Measurements from ENCODE around the gene PATZ1. TPM values are rescaled to one million over a fixed set of nuclear protein-coding genes. Genes with fewer than 3 reads are reported as not detected.

PATZ1 gene
- total and polyA plus RNA-seq, 2 of the 8 experiments (the other 6 are each of a cell fraction or from before 2014, with no cell fraction given), result 62.1 to 70.9 TPM

DNA sequence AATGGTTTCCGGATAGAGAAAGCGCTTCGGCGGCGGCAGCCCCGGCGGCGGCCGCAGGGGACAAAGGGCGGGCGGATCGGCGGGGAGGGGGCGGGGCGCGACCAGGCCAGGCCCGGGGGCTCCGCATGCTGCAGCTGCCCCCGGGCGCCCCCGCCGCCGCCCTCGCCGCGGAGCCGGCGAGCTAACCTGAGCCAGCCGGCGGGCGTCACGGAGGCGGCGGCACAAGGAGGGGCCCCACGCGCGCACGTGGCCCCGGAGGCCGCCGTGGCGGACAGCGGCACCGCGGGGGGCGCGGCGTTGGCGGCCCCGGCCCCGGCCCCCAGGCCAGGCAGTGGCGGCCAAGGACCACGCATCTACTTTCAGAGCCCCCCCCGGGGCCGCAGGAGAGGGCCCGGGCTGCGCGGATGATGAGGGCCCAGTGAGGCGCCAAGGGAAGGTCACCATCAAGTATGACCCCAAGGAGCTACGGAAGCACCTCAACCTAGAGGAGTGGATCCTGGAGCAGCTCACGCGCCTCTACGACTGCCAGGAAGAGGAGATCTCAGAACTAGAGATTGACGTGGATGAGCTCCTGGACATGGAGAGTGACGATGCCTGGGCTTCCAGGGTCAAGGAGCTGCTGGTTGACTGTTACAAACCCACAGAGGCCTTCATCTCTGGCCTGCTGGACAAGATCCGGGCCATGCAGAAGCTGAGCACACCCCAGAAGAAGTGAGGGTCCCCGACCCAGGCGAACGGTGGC is 69.5 kb downstream of the PATZ1 start:
- H3K4me2 ChIP-seq (ENCODE audit: insufficient read depth in 1 of 2, low read depth in 2 of 2, low read length in 2 of 2), result no peak overlapping the region
- no peak overlapping the region for H2BK12ac ChIP-seq (ENCODE audit: low read depth, low read length)
- H3K23ac ChIP-seq (ENCODE audit: insufficient read length), result no peak overlapping the region
- H3K79me1 ChIP-seq (ENCODE audit: low read depth, low read length), result no peaks in the 10 kb centered on the region
- H3K4me3 ChIP-seq (ENCODE audit: extremely low read depth in 1 of 4, insufficient read depth in 2 of 4, low read depth in 3 of 4, low read length in 4 of 4), result no peak overlapping the region
- no peak overlapping the region for H3K9ac ChIP-seq (replicated peaks in 1 of 4; ENCODE audit: extremely low read depth in 1 of 4, low read depth in 3 of 4, low read length in 3 of 4)
- H3K79me2 ChIP-seq (ENCODE audit: control insufficient read depth in 1 of 2, insufficient read depth in 2 of 2, low read length in 2 of 2), result no peaks in the 10 kb centered on the region
- DNase-seq (ENCODE audit: low read depth in 1 of 2, low spot score in 2 of 2) (no peak), FAIRE-seq (no peak)
- no peak overlapping the region for H2BK20ac ChIP-seq (ENCODE audit: low read length)
- H2BK120ac ChIP-seq (replicated peaks; ENCODE audit: low read depth, low read length), result no peak overlapping the region
- no peak overlapping the region for H2AFZ ChIP-seq (ENCODE audit: low read length)
- WGBS, 2 experiments (ENCODE audit: extremely low coverage in 1 of 2, insufficient coverage in 1 of 2, insufficient read length in 1 of 2, insufficient replicate concordance in 2 of 2, low coverage in 1 of 2, low lambda C conversion rate in 2 of 2, missing lambda C conversion rate in 1 of 2), result 93% methylated on average over 19 of the region's 69 CpGs; no CpG with 5 or more reads in 1 of the 2 experiments
- H3K27me3 ChIP-seq (replicated peaks in 1 of 4; ENCODE audit: control insufficient read depth in 3 of 4, extremely low read depth in 1 of 4, insufficient read depth in 3 of 4, low read length in 3 of 4), result no peaks in the 10 kb centered on the region
- no peak overlapping the region for H3K56ac ChIP-seq (replicated peaks; ENCODE audit: insufficient read length, low read depth, low read length)
- H2AK5ac ChIP-seq (ENCODE audit: low read depth, low read length), result no peak overlapping the region
- no peak overlapping the region for H4K8ac ChIP-seq (ENCODE audit: extremely low read depth, insufficient read depth, low read length)
- H4K5ac ChIP-seq (ENCODE audit: insufficient read length, low read depth, low read length), result no peak overlapping the region
- H4K20me1 ChIP-seq (replicated peaks in 1 of 2; ENCODE audit: control insufficient read depth in 1 of 2, insufficient read depth in 2 of 2, low read length in 2 of 2), result peaks cover 3 to 5% of the 10 kb centered on the region in 2 experiments
- no peak overlapping the region for H4K91ac ChIP-seq (replicated peaks; ENCODE audit: insufficient read length, low read length)
- no peak overlapping the region for H3K4ac ChIP-seq (replicated peaks; ENCODE audit: insufficient read length, low read depth, low read length)
- H3K27ac ChIP-seq (ENCODE audit: low read depth, low read length), result no peak overlapping the region
- CTCF ChIA-PET (ENCODE audit: partially characterized antibody), result interaction anchor here (0.6 to 4.8 kb wide), 3 partner anchors 8 to 908 kb away, joined by 4 to 50 read pairs (median 5); no protein-coding TSS in a partner anchor
- POLR2A ChIA-PET (ENCODE audit: partially characterized antibody), result interaction anchor here (0.6 to 1.2 kb wide), 2 partner anchors 63 to 191 kb away, joined by 5 to 6 read pairs; no protein-coding TSS in a partner anchor
- H3K9me3 ChIP-seq (ENCODE audit: insufficient read depth in 2 of 2, low read depth in 1 of 2, low read length in 1 of 2), result no peaks in the 10 kb centered on the region
- peaks cover 15 to 53% (median 25%) of the 10 kb centered on the region in 4 experiments for H3K36me3 ChIP-seq (ENCODE audit: control insufficient read depth in 2 of 4, insufficient read depth in 4 of 4, low read length in 3 of 4)
- no peak overlapping the region for H2BK15ac ChIP-seq (ENCODE audit: low read length)
- H2BK5ac ChIP-seq (ENCODE audit: low read depth, low read length), result no peak overlapping the region
- peaks cover 0 to 2% (median 0%) of the 10 kb centered on the region in 4 experiments; a peak in 2 of 7 replicates for H3K4me1 ChIP-seq (replicated peaks in 1 of 4; ENCODE audit: control insufficient read depth in 3 of 4, insufficient read depth in 4 of 4, low read length in 3 of 4)
- no peak overlapping the region for H3K18ac ChIP-seq (ENCODE audit: extremely low read depth, low read length)
- no peaks in the 10 kb centered on the region for H3K23me2 ChIP-seq (ENCODE audit: low read depth, low read length)
- H3K14ac ChIP-seq (ENCODE audit: insufficient read length), result no peak overlapping the region
- no peak for TF ChIP-seq YY1 (IDR thresholded peaks at IDR 0.05; ENCODE audit: low read depth, low read length)
- TF ChIP-seq TAF1 (IDR thresholded peaks at IDR 0.05; ENCODE audit: low read depth, low read length), result no peak
- TF ChIP-seq RXRA (IDR thresholded peaks at IDR 0.05; ENCODE audit: insufficient read depth, low read depth, low read length), result no peak
- TF ChIP-seq CEBPB (IDR thresholded peaks at IDR 0.05; ENCODE audit: low read depth, low read length), result no peak
- no peak for TF ChIP-seq PHF8 (conservative IDR thresholded peaks at IDR 0.05; ENCODE audit: low read depth, low read length)
- no peak for TF ChIP-seq JUND (IDR thresholded peaks at IDR 0.05; ENCODE audit: low read length)
- TF ChIP-seq MAFK (IDR thresholded peaks at IDR 0.05; ENCODE audit: low read depth, low read length), result no peak
- no peak for TF ChIP-seq EP300 (IDR thresholded peaks at IDR 0.05; ENCODE audit: borderline replicate concordance in 1 of 2, low read depth in 2 of 2, low read length in 2 of 2)
- TF ChIP-seq, protein P1, sequence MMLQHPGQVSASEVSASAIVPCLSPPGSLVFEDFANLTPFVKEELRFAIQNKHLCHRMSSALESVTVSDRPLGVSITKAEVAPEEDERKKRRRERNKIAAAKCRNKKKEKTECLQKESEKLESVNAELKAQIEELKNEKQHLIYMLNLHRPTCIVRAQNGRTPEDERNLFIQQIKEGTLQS (IDR thresholded peaks at IDR 0.05; ENCODE audit: insufficient read depth, low read depth, low read length), result no peak
- TF ChIP-seq SP4 (IDR thresholded peaks at IDR 0.05; ENCODE audit: low read length), result no peak
- no peak for TF ChIP-seq POU5F1 (IDR thresholded peaks at IDR 0.05; ENCODE audit: low read depth, low read length)
- TF ChIP-seq KDM5A (IDR thresholded peaks at IDR 0.05; ENCODE audit: low read length), result no peak
